Measurements from ENCODE around the gene STARD10. TPM values are rescaled to one million over a fixed set of nuclear protein-coding genes. Genes with fewer than 3 reads are reported as not detected.

The STARD10 gene
- total and polyA plus RNA-seq, 2 experiments from 2014 or later: 16.6 to 20.5 TPM

- ATAC-seq (no peak), DNase-seq (ENCODE audit: low spot score) (no peak)
- H3K4me1 Mint-ChIP-seq: peaks cover 24% of the 10 kb centered on the region
- H3F3A ChIP-seq (replicated peaks; ENCODE audit: low read depth): no peaks in the 10 kb centered on the region; the same call in 1 of the 2 replicates
- no peaks in the 10 kb centered on the region for H3K9me3 Mint-ChIP-seq
- H3K79me2 ChIP-seq (replicated peaks; ENCODE audit: insufficient read depth): no peaks in the 10 kb centered on the region
- H3K27me3 Mint-ChIP-seq (ENCODE audit: insufficient read depth, low read depth, poor library complexity): peaks cover 12% of the 10 kb centered on the region
- peaks cover 10% of the 10 kb centered on the region; the same call in 1 of the 2 replicates for H3K4me1 ChIP-seq (ENCODE audit: insufficient read depth)
- no peaks in the 10 kb centered on the region for H3K9me2 ChIP-seq (ENCODE audit: insufficient read depth)
- H3K27ac Mint-ChIP-seq: no peak overlapping the region
- no peak overlapping the region for H3K27ac ChIP-seq (ENCODE audit: low read depth)
- H3K4me2 ChIP-seq: no peak overlapping the region
- H3K36me3 ChIP-seq (ENCODE audit: insufficient read depth): no peaks in the 10 kb centered on the region
- no peak overlapping the region for H3K4me3 Mint-ChIP-seq
- no peaks in the 10 kb centered on the region for H3K27me3 ChIP-seq (ENCODE audit: insufficient read depth)
- TF ChIP-seq JUNB (IDR thresholded peaks at IDR 0.05; ENCODE audit: unreplicated experiment): no peak
- TF ChIP-seq STAT1 (IDR thresholded peaks at IDR 0.05; ENCODE audit: unreplicated experiment): no peak
- TF ChIP-seq ZNF114 (CRISPR knock-in tag; IDR thresholded peaks at IDR 0.05): no peak
- TF ChIP-seq ZNF331 (CRISPR knock-in tag; IDR thresholded peaks at IDR 0.05; ENCODE audit: low read depth): no peak
- TF ChIP-seq EZH2 (IDR thresholded peaks at IDR 0.05; ENCODE audit: low read depth, unreplicated experiment): no peak
- no peak for TF ChIP-seq NANOG (IDR thresholded peaks at IDR 0.05; ENCODE audit: borderline replicate concordance)
- TF ChIP-seq REST (IDR thresholded peaks at IDR 0.05; ENCODE audit: unreplicated experiment): no peak
- TF ChIP-seq ZNF462 (CRISPR knock-in tag; IDR thresholded peaks at IDR 0.05): no peak
- TF ChIP-seq CREB1 (CRISPR knock-in tag; IDR thresholded peaks at IDR 0.05; ENCODE audit: low read depth): no peak
- TF ChIP-seq CTCF (conservative IDR thresholded peaks at IDR 0.05; ENCODE audit: low read depth in 2 of 2): no peak
- TF ChIP-seq, protein P1, sequence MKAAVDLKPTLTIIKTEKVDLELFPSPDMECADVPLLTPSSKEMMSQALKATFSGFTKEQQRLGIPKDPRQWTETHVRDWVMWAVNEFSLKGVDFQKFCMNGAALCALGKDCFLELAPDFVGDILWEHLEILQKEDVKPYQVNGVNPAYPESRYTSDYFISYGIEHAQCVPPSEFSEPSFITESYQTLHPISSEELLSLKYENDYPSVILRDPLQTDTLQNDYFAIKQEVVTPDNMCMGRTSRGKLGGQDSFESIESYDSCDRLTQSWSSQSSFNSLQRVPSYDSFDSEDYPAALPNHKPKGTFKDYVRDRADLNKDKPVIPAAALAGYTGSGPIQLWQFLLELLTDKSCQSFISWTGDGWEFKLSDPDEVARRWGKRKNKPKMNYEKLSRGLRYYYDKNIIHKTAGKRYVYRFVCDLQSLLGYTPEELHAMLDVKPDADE (IDR thresholded peaks at IDR 0.05): no peak
- no peak for TF ChIP-seq POLR2AphosphoS5 (IDR thresholded peaks at IDR 0.05; ENCODE audit: low read depth)
- no peak for TF ChIP-seq EZH2phosphoT487 (IDR thresholded peaks at IDR 0.05; ENCODE audit: unreplicated experiment)
- no peaks in the 10 kb centered on the region for H3K36me3 Mint-ChIP-seq (ENCODE audit: low read depth)
- no peak overlapping the region for H2AFZ ChIP-seq
- no peaks in the 10 kb centered on the region; the same call in 1 of the 2 replicates for H4K20me1 ChIP-seq (replicated peaks; ENCODE audit: insufficient read depth)
- no peak overlapping the region for H3K4me3 ChIP-seq
Measured at GRCh38 chr11:72762641-72763304, 31.1 kb downstream of the STARD10 start.

Data from GM23338 (cell line).